ENCODE results near the gene HOXA9. TPM values are rescaled to one million over a fixed set of nuclear protein-coding genes. Genes with fewer than 3 reads are reported as not detected.

Gene HOXA9
- total and polyA plus RNA-seq, 3 experiments from 2014 or later: not detected

DNA sequence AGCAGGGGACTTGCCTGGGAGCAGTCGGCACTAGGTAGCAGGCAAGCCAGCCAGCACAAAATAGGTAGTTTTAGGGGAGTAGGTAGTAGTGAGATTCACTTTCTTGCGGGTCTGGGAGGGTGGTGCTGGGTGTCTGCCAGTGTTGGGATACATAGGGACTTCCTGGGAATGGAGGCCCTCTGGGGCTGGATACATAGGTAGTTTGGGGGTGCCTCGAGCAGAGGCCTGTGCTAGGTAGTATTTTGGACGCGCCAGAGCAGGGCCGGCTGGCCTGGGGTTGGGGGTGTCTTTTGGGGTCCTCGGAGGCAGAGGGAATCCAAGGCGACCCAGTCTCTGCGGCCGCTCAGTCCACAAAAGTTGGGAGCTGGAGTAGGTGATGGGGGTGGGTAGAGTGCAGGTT, 11.0 kb downstream of the HOXA9 start:
- ChIA-PET CTCF (interaction anchor here (1.4 to 6.9 kb wide), 3 partner anchors 9 to 467 kb away, joined by 3 to 71 read pairs (median 6); partner anchors contain the start of gene HOXA9), POLR2A (no interaction called here)
- Histone ChIP-seq H3K27me3 (ENCODE audit: insufficient read depth, low read length, poor library complexity, severe bottlenecking) (peaks cover 87% of the 10 kb centered on the region), H3K4me3 (ENCODE audit: low read length) (no peak overlapping the region), H3K27ac (ENCODE audit: low read depth, low read length) (no peak overlapping the region), H3K9me3 (ENCODE audit: low read length) (no peaks in the 10 kb centered on the region), H3K4me1 (ENCODE audit: insufficient read depth, low read length) (peaks cover 47% of the 10 kb centered on the region), H3K36me3 (ENCODE audit: insufficient read depth, low read length) (no peaks in the 10 kb centered on the region)
- Mint-ChIP-seq H3K4me1 (peaks cover 52 to 75% (median 57%) of the 10 kb centered on the region in 3 donors), H3K4me3 (peak overlapping the region; percentile 19 to 75 (median 60)), H3K27me3 (peaks cover 87 to 96% of the 10 kb centered on the region in 2 donors), H3K9me3 (peaks cover 0 to 14% (median 0%) of the 10 kb centered on the region in 5 donors), H3K27ac (peak overlapping the region in 2 of 8 donors; percentile 18 to 81), H3K36me3 (peaks cover 0 to 2% (median 0%) of the 10 kb centered on the region in 3 donors)
- DNase-seq: no peak

DNA sequence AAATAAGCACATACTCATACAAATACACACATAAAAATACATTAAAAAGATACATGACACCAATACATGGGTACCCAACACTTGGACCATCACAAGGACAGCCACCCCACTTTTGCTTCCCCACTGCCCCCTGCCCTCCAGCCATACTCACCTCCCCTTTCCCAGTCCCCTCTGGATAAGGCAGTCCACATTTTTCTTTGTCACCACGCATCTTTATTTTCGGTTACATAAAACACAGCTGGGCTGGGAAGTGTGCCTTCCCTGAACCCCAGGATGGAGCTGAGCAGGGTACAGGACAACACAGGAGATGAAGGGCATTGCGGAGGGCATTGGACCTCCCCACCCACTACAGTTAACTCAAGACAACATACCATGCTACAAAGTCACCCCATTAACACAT, 11.8 kb downstream of the HOXA9 start:
- Mint-ChIP-seq H3K36me3 (peaks cover 0 to 2% (median 0%) of the 10 kb centered on the region in 3 donors), H3K27ac (peak overlapping the region in 2 of 8 donors; percentile 74 to 84), H3K4me3 (peak overlapping the region in 3 of 7 donors; percentile 1 to 60 (median 38)), H3K27me3 (peaks cover 85 to 94% of the 10 kb centered on the region in 2 donors), H3K9me3 (peaks cover 0 to 14% (median 0%) of the 10 kb centered on the region in 5 donors), H3K4me1 (peaks cover 49 to 71% (median 53%) of the 10 kb centered on the region in 3 donors)
- ChIA-PET POLR2A (interaction anchor here (0.6 kb wide), 1 partner anchor 46 kb away, joined by 3 read pairs; the partner anchor contains the start of gene HOXA13), CTCF (interaction anchor here (2.0 to 6.9 kb wide), 2 partner anchors 9 to 43 kb away, joined by 5 to 71 read pairs; partner anchors contain the start of gene HOXA9)
- Histone ChIP-seq H3K27me3 (ENCODE audit: insufficient read depth, low read length, poor library complexity, severe bottlenecking) (peaks cover 87% of the 10 kb centered on the region), H3K9me3 (ENCODE audit: low read length) (no peaks in the 10 kb centered on the region), H3K27ac (ENCODE audit: low read depth, low read length) (no peak overlapping the region), H3K4me3 (ENCODE audit: low read length) (no peak overlapping the region), H3K4me1 (ENCODE audit: insufficient read depth, low read length) (peaks cover 47% of the 10 kb centered on the region), H3K36me3 (ENCODE audit: insufficient read depth, low read length) (no peaks in the 10 kb centered on the region)
- no peak for DNase-seq

DNA sequence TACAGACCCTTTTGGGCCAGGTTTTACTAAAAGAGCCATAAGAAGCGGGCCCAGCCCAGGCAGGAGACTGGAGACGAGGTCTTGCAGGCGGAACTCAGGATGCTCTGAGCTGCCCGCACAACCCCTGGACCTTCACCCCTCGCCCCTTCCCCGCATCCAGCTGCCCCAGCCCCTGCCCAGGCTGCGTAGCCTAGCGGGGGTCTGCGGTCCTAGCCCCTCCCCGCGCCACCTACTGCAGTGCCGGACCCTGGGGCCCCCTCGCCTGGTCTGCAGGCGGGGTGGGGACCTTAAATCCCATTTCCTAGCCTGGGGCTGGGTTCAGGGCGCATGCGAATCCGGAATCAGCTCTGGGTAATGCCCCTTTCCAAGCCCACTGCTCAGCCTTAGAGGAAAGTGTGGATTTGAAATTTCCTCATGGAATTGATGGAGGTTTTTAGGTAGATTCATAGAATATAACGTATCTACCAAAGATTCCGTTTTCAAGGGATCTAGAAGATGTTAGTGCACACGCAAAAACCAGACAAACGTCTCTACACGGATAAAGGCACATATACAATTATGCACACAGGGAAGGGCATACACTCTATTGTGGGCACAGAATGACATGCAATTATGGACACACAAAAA, 12.4 kb downstream of the HOXA9 start:
- H3K27me3 Mint-ChIP-seq: peaks cover 86 to 94% of the 10 kb centered on the region in 2 donors
- DNase-seq: no peak
- H3K27ac ChIP-seq (ENCODE audit: low read depth, low read length): no peak overlapping the region

DNA sequence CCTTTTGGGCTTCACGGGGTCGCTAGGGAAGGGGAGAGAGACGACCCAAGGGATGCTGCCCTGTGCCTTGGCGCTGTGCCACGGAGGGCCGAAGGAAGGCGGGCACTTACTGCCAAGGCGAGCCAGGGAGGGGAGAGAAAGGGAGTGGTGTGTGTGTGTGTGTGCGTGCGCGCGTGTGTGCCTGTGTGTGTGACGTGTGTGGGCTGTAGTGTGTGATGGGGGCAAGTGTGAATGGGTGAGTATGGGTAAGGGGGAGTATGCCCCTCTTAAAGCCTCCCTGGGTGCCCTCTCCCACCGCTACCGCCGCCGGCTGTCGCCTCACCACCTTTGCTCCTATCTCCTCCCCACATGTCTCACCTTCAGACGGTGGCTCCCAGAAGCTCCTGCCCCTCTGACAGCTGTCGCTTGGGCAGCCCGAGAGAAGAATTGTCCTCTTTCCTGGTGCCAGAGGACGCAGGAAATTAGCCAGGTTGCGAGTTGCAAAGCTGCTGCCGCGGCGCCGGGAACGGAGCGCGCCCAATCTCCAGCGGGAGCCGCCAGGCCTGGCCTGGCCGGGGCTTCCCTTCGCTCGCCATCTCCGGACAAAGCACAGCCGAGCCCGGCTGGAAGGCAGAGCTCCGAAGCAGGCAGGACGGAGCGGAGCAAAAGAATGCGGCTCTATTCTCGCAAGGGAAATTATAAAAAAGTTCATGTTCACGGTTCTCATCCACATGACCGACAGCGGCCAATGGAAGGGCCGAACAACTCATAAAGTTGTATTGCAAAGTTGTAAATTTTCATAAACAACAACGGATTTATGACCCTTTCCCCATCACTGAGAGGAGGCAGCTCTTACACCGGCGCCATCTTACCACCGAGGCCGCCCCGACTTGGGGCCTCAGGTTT, 13.2 kb downstream of the HOXA9 start, which contains the start of gene HOXA3:
Gene HOXA3, minus strand, starts transcription at position 653 of the 885 bp plus-strand sequence. CDS start 41,943 bp downstream, outside the sequence.
- ChIA-PET CTCF (interaction anchor here (1.5 to 6.9 kb wide), 7 partner anchors 7 to 1278 kb away, joined by 3 to 71 read pairs (median 5); partner anchors contain the start of gene HOXA9), POLR2A (no interaction called here)
- Histone ChIP-seq H3K27ac (ENCODE audit: low read depth, low read length) (no peak within 1 kb of the TSS), H3K4me3 (ENCODE audit: low read length) (peak within 1 kb of the TSS; percentile 66), H3K4me1 (ENCODE audit: insufficient read depth, low read length) (peaks cover 47% of the 10 kb centered on the region), H3K9me3 (ENCODE audit: low read length) (no peaks in the 10 kb centered on the region), H3K27me3 (ENCODE audit: insufficient read depth, low read length, poor library complexity, severe bottlenecking) (peaks cover 86% of the 10 kb centered on the region), H3K36me3 (ENCODE audit: insufficient read depth, low read length) (no peaks in the 10 kb centered on the region)
- H3K27ac Mint-ChIP-seq: peak within 1 kb of the TSS in 4 of 8 donors; percentile 27 to 82 (median 70)
- peak within 1 kb of the TSS; percentile 68 to 88 (median 80) for H3K4me3 Mint-ChIP-seq
- H3K36me3 Mint-ChIP-seq: peaks cover 0 to 2% (median 0%) of the 10 kb centered on the region in 3 donors
- peaks cover 46 to 70% (median 51%) of the 10 kb centered on the region in 3 donors for H3K4me1 Mint-ChIP-seq
- H3K9me3 Mint-ChIP-seq: peaks cover 0 to 10% (median 0%) of the 10 kb centered on the region in 5 donors
- DNase-seq: no peak
- peaks cover 85 to 92% of the 10 kb centered on the region in 2 donors for H3K27me3 Mint-ChIP-seq

More for the DNA sequence above, 12.4 kb downstream of the HOXA9 start:
- Histone ChIP-seq H3K4me3 (ENCODE audit: low read length) (no peak overlapping the region), H3K36me3 (ENCODE audit: insufficient read depth, low read length) (no peaks in the 10 kb centered on the region), H3K27me3 (ENCODE audit: insufficient read depth, low read length, poor library complexity, severe bottlenecking) (peaks cover 87% of the 10 kb centered on the region), H3K4me1 (ENCODE audit: insufficient read depth, low read length) (peaks cover 47% of the 10 kb centered on the region), H3K9me3 (ENCODE audit: low read length) (no peaks in the 10 kb centered on the region)
- POLR2A ChIA-PET: no interaction called here
- peaks cover 0 to 13% (median 0%) of the 10 kb centered on the region in 5 donors for H3K9me3 Mint-ChIP-seq
- H3K27ac Mint-ChIP-seq: peak overlapping the region in 1 of 8 donors; percentile 74
- CTCF ChIA-PET: interaction anchor here (1.6 to 6.9 kb wide), 3 partner anchors 10 to 43 kb away, joined by 5 to 71 read pairs (median 5); partner anchors contain the start of gene HOXA9
- peaks cover 0 to 2% (median 0%) of the 10 kb centered on the region in 3 donors for H3K36me3 Mint-ChIP-seq
- H3K4me3 Mint-ChIP-seq: peak overlapping the region in 1 of 7 donors; percentile 37
- H3K4me1 Mint-ChIP-seq: peaks cover 47 to 71% (median 52%) of the 10 kb centered on the region in 3 donors

DNA sequence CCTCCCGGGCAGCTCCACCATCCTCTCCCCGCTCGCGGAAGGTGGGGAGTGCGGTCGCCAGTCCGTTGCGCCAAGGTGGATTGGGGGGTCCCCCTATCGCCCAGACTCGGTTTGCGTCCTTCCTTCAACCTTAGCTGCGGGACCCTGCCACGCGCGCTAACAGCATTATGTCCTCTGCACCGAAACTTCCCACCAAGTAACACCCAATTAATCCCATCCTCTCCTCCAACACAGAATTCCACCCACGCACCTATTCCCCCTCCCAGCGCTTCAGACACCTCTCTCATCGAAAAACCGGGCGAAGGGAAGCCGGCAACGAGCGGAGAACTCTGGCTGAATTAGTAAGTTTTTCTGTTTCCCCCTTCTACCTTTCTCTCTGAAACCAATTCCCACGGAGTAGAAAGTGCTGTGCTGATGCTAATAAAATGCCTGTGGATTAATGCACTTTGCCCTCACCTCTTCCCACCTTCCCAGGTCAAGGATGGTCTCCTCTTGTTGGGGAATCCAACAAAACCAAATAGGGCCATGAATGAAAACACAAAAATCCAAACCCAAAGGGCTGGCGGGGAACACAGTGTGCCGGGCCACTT, 13.9 kb downstream of the HOXA9 start:
- CTCF ChIA-PET: interaction anchor here (0.9 to 6.9 kb wide), 18 partner anchors 8 to 1278 kb away, joined by 3 to 71 read pairs (median 4); partner anchors contain the start of genes HOXA4 and HOXA9
- Mint-ChIP-seq H3K27ac (peak overlapping the region in 5 of 8 donors; percentile 27 to 82 (median 67)), H3K4me3 (peak overlapping the region; percentile 68 to 88 (median 80)), H3K36me3 (peaks cover 0 to 2% (median 0%) of the 10 kb centered on the region in 3 donors), H3K4me1 (peaks cover 43 to 64% (median 49%) of the 10 kb centered on the region in 3 donors), H3K9me3 (peaks cover 0 to 10% (median 0%) of the 10 kb centered on the region in 5 donors), H3K27me3 (peaks cover 87 to 92% of the 10 kb centered on the region in 2 donors)
- DNase-seq: no peak
- Histone ChIP-seq H3K4me3 (ENCODE audit: low read length) (peak overlapping the region; percentile 66), H3K36me3 (ENCODE audit: insufficient read depth, low read length) (no peaks in the 10 kb centered on the region), H3K9me3 (ENCODE audit: low read length) (no peaks in the 10 kb centered on the region), H3K27ac (ENCODE audit: low read depth, low read length) (no peak overlapping the region), H3K4me1 (ENCODE audit: insufficient read depth, low read length) (peaks cover 45% of the 10 kb centered on the region), H3K27me3 (ENCODE audit: insufficient read depth, low read length, poor library complexity, severe bottlenecking) (peaks cover 92% of the 10 kb centered on the region)
- POLR2A ChIA-PET: interaction anchor here (1.0 kb wide), 1 partner anchor 10 kb away, joined by 3 read pairs; no protein-coding TSS in a partner anchor

DNA sequence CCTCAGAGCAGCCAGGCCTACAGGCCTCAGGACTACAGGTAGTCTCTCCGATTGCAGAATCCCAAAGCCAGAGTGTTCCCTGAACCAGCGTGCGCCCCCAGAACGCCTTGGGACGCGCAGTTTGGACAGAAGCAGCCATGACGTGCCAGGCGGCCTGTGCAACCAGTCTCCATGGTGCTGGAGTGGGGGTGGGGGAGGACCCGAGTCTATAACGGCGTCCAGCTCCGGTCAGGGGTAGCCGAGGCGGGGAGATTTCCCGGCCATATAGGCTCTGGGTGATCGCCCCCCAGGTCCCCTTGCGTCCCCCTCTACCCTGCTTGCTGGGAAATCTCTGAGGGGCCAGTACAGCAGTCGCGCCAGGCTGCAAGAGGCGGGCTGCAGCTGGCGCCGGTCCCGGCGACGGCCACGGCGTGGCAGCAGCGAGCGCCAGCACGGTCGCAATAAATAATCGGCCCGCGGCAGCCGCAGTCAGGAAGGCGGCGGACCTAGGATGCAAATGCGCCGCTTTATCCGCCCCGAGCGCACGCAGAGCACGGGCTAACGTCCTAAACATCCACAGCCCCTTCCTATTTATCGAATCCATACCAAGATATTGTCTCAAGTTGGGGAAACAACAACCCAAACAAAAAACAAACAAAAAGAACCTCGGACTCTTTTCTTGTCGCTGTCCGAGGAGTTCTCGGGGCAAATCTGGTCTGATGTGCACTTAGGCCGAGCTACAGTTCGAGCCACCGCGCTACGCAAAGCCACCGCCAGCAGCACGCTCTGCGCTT, 14.6 kb downstream of the HOXA9 start:
- Histone ChIP-seq H3K9me3 (ENCODE audit: low read length) (no peaks in the 10 kb centered on the region), H3K4me3 (ENCODE audit: low read length) (peak overlapping the region; percentile 66), H3K27me3 (ENCODE audit: insufficient read depth, low read length, poor library complexity, severe bottlenecking) (peaks cover 90% of the 10 kb centered on the region), H3K27ac (ENCODE audit: low read depth, low read length) (no peak overlapping the region), H3K4me1 (ENCODE audit: insufficient read depth, low read length) (peaks cover 38% of the 10 kb centered on the region), H3K36me3 (ENCODE audit: insufficient read depth, low read length) (no peaks in the 10 kb centered on the region)
- peak overlapping the region; percentile 68 to 88 (median 80) for H3K4me3 Mint-ChIP-seq
- H3K9me3 Mint-ChIP-seq: peaks cover 0 to 10% (median 0%) of the 10 kb centered on the region in 5 donors
- peak overlapping the region in 5 of 8 donors; percentile 22 to 82 (median 67) for H3K27ac Mint-ChIP-seq
- CTCF ChIA-PET: interaction anchor here (0.7 to 6.9 kb wide), 25 partner anchors 8 to 1292 kb away, joined by 3 to 71 read pairs (median 4); partner anchors contain the start of genes HOXA4 and HOXA9
- POLR2A ChIA-PET: interaction anchor here (1.0 kb wide), 1 partner anchor 11 kb away, joined by 3 read pairs; no protein-coding TSS in a partner anchor
- peaks cover 0 to 2% (median 0%) of the 10 kb centered on the region in 3 donors for H3K36me3 Mint-ChIP-seq
- peaks cover 86 to 92% of the 10 kb centered on the region in 2 donors for H3K27me3 Mint-ChIP-seq
- DNase-seq: peak; percentile 47 to 76 (median 57)
- H3K4me1 Mint-ChIP-seq: peaks cover 37 to 57% (median 44%) of the 10 kb centered on the region in 3 donors

Measured in CD8-positive, alpha-beta memory T cell (primary cell).